Suprapubic skin (tissue), 4 donors: ENCODE measurements around the gene ASIC3. TPM values are rescaled to one million over a fixed set of nuclear protein-coding genes. Genes with fewer than 3 reads are reported as not detected.

Experiments used
- DNase-seq, 2 donors: peaks; one replicate each; pipeline ENCODE4 v3.0.0-alpha.2; 2019; ENCODE audit warnings: low spot score in 2 of 2
- H3K27ac ChIP-seq: fragments of 200-600 bp; sonication (generic); one replicate; pipeline ENCODE4 v1.5.1; 2019
- H3K27me3 ChIP-seq: fragments of 200-600 bp; sonication (generic); one replicate; pipeline ENCODE4 v1.5.1; 2019
- H3K36me3 ChIP-seq: fragments of 200-600 bp; sonication (generic); one replicate; pipeline ENCODE4 v1.5.1; 2019
- H3K4me1 ChIP-seq: fragments of 200-600 bp; sonication (generic); one replicate; pipeline ENCODE4 v1.5.1; 2019
- H3K4me3 ChIP-seq: fragments of 200-600 bp; sonication (generic); one replicate; pipeline ENCODE4 v1.5.1; 2019; ENCODE audit warnings: mild to moderate bottlenecking
- H3K9me3 ChIP-seq: fragments of 200-600 bp; sonication (generic); one replicate; pipeline ENCODE4 v1.5.1; 2019
- EP300 ChIP-seq: sonication (generic); formaldehyde crosslinking; IDR thresholded peaks from one replicate; pipeline ENCODE4 v1.6.1; 2017; ENCODE audit warnings: antibody characterized with exemption
- POLR2A ChIP-seq, 2 donors: fragments of 450-650 bp; IDR thresholded peaks; one replicate each; pipeline ENCODE4 v1.6.1; 2017; ENCODE audit warnings: antibody characterized with exemption in 2 of 2, mild to moderate bottlenecking in 2 of 2, moderate library complexity in 2 of 2
- POLR2AphosphoS5 ChIP-seq, 3 donors: sonication (generic); formaldehyde crosslinking; IDR thresholded peaks; one replicate each; pipeline ENCODE4 v1.6.1; 2017; ENCODE audit warnings: antibody characterized with exemption in 3 of 3
- WGBS: methylation state at CpG from one replicate; pipeline ENCODE4 v1.1.5; 2018; 5-methylcytosine and 5-hydroxymethylcytosine counted together
- total RNA-seq, 4 donors: library from RNA; depleted of rRNA; stranded (reverse); fragments of >200 nt; gene quantifications; one replicate each; pipeline ENCODE4 v1.1.0, GENCODE V29; 2016
- TF ChIP-seq, protein P1 (sequence below), 2 donors: fragments of 200-600 bp in 1 of 2; fragments of 450-650 bp in 1 of 2; sonication (generic) in 1 of 2; IDR thresholded peaks; one replicate each; pipeline ENCODE4 v1.5.1; 2016 to 2019; ENCODE audit warnings: antibody characterized with exemption in 2 of 2, mild to moderate bottlenecking in 1 of 2, moderate library complexity in 1 of 2

The ASIC3 gene
- total RNA-seq, 4 donors from 2014 or later = 2.6 to 8.7 (median 4.1) TPM

GRCh38 chr7:151080067-151080521 lies 31.8 kb downstream of the ASIC3 start:
- no peaks in the 10 kb centered on the region for H3K27me3 ChIP-seq
- no peak for DNase-seq
- H3K27ac ChIP-seq = peak overlapping the region; percentile 91
- peaks cover 27% of the 10 kb centered on the region for H3K36me3 ChIP-seq
- peaks cover 69% of the 10 kb centered on the region for H3K4me1 ChIP-seq
- no peaks in the 10 kb centered on the region for H3K9me3 ChIP-seq
- TF ChIP-seq, protein P1, sequence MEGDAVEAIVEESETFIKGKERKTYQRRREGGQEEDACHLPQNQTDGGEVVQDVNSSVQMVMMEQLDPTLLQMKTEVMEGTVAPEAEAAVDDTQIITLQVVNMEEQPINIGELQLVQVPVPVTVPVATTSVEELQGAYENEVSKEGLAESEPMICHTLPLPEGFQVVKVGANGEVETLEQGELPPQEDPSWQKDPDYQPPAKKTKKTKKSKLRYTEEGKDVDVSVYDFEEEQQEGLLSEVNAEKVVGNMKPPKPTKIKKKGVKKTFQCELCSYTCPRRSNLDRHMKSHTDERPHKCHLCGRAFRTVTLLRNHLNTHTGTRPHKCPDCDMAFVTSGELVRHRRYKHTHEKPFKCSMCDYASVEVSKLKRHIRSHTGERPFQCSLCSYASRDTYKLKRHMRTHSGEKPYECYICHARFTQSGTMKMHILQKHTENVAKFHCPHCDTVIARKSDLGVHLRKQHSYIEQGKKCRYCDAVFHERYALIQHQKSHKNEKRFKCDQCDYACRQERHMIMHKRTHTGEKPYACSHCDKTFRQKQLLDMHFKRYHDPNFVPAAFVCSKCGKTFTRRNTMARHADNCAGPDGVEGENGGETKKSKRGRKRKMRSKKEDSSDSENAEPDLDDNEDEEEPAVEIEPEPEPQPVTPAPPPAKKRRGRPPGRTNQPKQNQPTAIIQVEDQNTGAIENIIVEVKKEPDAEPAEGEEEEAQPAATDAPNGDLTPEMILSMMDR (IDR thresholded peaks at IDR 0.05) = no peak
- TF ChIP-seq POLR2A (IDR thresholded peaks at IDR 0.05) (no peak), EP300 (no peak), POLR2AphosphoS5 (IDR thresholded peaks at IDR 0.05) (no peak)
- WGBS = 2% methylated on average over 9 of the region's 31 CpGs
- H3K4me3 ChIP-seq = peak overlapping the region; percentile 75

GRCh38 chr7:151080522-151081169 lies 32.3 kb downstream of the ASIC3 start, which contains the start of gene FASTK:
FASTK (minus strand) TSS chr7:151080809; CDS start chr7:151080766, 43 bp downstream.
- Histone ChIP-seq H3K27me3 (no peaks in the 10 kb centered on the region), H3K9me3 (no peaks in the 10 kb centered on the region), H3K4me3 (peak within 1 kb of the TSS; percentile 75), H3K27ac (peak within 1 kb of the TSS; percentile 91), H3K4me1 (peaks cover 74% of the 10 kb centered on the region), H3K36me3 (peaks cover 22% of the 10 kb centered on the region)
- no CpG with 5 or more reads among the region's 66 CpGs for WGBS
- TF ChIP-seq POLR2AphosphoS5 (IDR thresholded peaks at IDR 0.05) = no peak
- TF ChIP-seq, protein P1 (IDR thresholded peaks at IDR 0.05) = no peak
- TF ChIP-seq EP300 = no peak
- peak in 1 of 2 donors; percentile 53 for TF ChIP-seq POLR2A (IDR thresholded peaks at IDR 0.05)
- peak; percentile 92 to 93 for DNase-seq

DNA sequence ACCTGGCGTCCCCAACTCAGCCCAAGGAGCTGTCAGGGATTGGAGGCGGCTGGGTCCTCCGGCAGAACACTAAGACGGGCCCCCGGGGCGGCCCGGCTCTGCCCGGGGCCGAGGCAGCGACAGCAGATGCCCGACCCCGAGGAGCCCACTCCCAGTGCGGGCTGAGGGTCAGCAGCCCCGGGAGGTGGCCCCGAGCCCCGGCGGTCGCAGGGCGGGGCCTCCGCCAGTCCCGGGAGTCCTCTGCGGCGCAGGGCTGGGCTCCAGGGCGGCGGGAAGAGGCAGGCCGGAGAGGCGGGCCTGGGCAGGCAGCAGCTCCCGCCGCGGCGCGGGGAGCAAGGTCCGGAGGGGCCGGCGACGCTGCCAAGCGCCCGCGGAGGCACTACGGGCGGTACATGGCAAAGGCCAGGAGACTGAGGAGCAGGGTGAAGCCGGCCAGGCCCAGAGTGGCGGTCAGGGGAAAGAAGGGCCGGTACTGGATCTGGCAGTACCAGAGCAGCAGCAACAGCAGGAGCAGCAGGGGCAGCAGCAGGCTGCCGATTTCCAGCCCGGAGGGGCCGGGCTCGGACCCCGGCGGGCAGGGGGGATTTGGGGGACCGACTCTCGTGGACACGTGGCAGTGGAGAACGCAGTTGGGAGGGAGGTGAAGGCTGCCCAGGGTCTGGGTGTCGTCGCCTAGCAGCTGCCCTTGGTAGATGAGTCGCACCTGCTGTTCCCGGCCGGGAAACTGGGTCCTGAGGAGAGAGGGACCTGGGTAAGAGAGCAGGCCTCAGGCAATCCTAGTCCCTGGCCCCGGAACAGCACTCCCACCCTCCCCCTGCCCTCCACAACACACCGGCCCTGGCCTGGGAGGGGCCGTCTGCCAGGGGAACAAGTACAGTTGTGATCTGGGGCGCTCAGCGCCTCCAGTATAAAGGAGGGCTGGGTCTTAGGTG lies 33.1 kb downstream of the ASIC3 start:
- Histone ChIP-seq H3K36me3 (peaks cover 14% of the 10 kb centered on the region), H3K27ac (peak overlapping the region; percentile 91), H3K9me3 (no peaks in the 10 kb centered on the region), H3K4me3 (peak overlapping the region; percentile 75), H3K4me1 (peaks cover 78% of the 10 kb centered on the region), H3K27me3 (no peaks in the 10 kb centered on the region)
- peak in 1 of 2 donors; percentile 74 for DNase-seq
- no peak for TF ChIP-seq POLR2AphosphoS5 (IDR thresholded peaks at IDR 0.05)
- TF ChIP-seq, protein P1 (IDR thresholded peaks at IDR 0.05) = no peak
- TF ChIP-seq POLR2A (IDR thresholded peaks at IDR 0.05) = no peak
- no peak for TF ChIP-seq EP300
- WGBS = 23% methylated on average over 43 of the region's 64 CpGs

DNA sequence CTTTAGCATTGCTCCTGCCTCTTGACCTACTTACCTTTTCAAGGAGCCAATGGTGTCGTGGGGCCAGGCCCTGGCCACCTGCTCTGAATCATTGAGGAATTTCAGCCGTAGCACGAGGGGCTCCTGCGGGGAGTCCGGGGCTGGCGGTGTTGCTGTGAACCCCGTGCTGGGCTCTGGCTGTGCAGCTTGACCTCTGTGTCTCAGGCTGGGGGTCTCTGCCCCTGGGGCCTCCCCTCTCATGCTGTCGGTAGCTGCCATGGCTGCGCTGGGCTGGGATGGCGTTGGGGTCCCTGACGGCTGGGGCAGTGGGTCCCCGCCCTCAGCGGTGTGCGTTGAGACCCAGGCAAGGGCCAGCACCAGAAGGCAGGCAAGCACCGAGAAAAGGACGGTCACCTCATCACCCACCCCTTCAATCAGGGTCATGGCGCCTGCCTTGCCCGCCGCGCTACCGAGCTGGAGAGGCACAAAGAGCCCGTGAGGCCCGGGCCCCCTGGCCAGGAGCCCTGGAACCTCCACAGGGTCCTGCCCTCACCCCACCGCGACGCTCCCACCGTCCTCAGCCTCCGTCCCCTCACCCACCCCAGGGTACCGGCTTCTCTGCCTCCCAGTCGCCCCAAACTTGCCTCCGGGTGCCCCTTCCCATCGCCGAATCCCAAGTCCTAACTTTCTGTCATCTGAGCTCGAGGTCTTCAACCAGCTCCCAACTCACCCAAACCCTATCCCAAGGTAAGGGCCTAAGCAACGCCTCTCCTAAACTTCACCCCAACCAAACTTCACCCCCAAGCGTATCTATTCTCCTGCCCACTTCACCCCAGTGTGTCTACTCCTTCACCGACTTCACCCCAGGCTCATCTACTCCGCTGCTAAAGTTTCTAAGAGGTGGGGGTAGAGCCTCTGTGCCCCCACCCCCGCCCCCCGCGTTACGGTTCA lies 34.1 kb downstream of the ASIC3 start:
- Histone ChIP-seq H3K4me1 (peaks cover 73% of the 10 kb centered on the region), H3K27ac (peak overlapping the region; percentile 91), H3K36me3 (peaks cover 4% of the 10 kb centered on the region), H3K4me3 (peak overlapping the region; percentile 75), H3K9me3 (no peaks in the 10 kb centered on the region), H3K27me3 (no peaks in the 10 kb centered on the region)
- peak in 1 of 2 donors; percentile 74 for DNase-seq
- TF ChIP-seq EP300 = no peak
- 42% methylated on average over 31 of the region's 42 CpGs for WGBS
